Measurements from ENCODE around the gene INPP4B.

Gene INPP4B

DNA sequence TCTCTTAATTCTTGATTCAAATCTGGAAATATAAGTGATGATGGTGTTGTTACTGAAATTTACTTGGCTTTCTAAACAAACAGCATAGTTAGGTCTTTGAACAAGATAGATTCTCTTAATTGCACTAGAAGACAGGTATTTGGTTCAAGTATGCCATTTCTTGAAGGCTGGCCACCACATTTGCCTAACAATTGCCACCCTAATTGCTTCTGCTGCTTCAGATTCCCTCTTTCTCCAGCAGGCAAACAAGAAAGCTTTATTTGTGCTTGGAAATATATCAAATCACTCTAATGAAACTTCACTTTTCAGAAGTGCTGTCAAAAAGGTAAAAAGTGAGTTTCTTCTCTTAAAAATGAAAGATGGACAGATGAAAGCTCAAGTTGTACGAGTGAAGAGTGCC is 418.6 kb downstream of the INPP4B start:
- no peak for DNase-seq (ENCODE audit: low read depth)
- no peak overlapping the region for H3K4me3 ChIP-seq (ENCODE audit: low read depth, low read length)

DNA sequence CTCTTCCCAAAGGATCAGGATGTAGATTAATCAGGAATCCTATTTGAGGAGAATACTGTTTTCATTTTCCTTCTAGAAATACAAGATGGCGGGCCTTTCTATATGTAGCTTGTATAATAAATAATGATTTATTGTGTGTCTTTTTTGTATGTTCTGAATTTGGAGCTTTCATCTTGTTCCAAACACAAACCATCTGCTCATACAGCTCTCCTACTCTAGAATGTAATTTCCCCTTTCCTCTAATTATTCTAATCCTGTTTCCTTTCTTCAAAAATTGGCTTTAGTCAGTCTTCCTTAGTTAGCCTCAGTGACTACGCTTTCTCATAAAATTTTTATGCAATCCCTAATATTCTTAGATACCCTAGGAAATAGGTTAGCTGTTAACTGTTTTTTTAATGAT is 422.2 kb downstream of the INPP4B start:
- TF ChIP-seq, protein P1, sequence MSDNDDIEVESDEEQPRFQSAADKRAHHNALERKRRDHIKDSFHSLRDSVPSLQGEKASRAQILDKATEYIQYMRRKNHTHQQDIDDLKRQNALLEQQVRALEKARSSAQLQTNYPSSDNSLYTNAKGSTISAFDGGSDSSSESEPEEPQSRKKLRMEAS (IDR thresholded peaks at IDR 0.05; ENCODE audit: low read depth, low read length), result no peak
- TF ChIP-seq, protein P2, sequence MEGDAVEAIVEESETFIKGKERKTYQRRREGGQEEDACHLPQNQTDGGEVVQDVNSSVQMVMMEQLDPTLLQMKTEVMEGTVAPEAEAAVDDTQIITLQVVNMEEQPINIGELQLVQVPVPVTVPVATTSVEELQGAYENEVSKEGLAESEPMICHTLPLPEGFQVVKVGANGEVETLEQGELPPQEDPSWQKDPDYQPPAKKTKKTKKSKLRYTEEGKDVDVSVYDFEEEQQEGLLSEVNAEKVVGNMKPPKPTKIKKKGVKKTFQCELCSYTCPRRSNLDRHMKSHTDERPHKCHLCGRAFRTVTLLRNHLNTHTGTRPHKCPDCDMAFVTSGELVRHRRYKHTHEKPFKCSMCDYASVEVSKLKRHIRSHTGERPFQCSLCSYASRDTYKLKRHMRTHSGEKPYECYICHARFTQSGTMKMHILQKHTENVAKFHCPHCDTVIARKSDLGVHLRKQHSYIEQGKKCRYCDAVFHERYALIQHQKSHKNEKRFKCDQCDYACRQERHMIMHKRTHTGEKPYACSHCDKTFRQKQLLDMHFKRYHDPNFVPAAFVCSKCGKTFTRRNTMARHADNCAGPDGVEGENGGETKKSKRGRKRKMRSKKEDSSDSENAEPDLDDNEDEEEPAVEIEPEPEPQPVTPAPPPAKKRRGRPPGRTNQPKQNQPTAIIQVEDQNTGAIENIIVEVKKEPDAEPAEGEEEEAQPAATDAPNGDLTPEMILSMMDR (IDR thresholded peaks at IDR 0.05; ENCODE audit: low read depth, low read length), result no peak
- TF ChIP-seq POLR2A (IDR thresholded peaks at IDR 0.05; ENCODE audit: extremely low read depth, insufficient read length) (no peak), MYC (IDR thresholded peaks at IDR 0.05; ENCODE audit: low read depth, low read length) (no peak)
- H3K4me3 ChIP-seq (ENCODE audit: low read depth, low read length), result no peak overlapping the region
- no peak for DNase-seq (ENCODE audit: low read depth)

More for the DNA sequence above, 418.6 kb downstream of the INPP4B start:
- TF ChIP-seq, protein P1 (IDR thresholded peaks at IDR 0.05; ENCODE audit: low read depth, low read length), result no peak
- TF ChIP-seq, protein P2 (IDR thresholded peaks at IDR 0.05; ENCODE audit: low read depth, low read length), result no peak
- no peak for TF ChIP-seq MYC (IDR thresholded peaks at IDR 0.05; ENCODE audit: low read depth, low read length)
- TF ChIP-seq POLR2A (IDR thresholded peaks at IDR 0.05; ENCODE audit: extremely low read depth, insufficient read length), result no peak

DNA sequence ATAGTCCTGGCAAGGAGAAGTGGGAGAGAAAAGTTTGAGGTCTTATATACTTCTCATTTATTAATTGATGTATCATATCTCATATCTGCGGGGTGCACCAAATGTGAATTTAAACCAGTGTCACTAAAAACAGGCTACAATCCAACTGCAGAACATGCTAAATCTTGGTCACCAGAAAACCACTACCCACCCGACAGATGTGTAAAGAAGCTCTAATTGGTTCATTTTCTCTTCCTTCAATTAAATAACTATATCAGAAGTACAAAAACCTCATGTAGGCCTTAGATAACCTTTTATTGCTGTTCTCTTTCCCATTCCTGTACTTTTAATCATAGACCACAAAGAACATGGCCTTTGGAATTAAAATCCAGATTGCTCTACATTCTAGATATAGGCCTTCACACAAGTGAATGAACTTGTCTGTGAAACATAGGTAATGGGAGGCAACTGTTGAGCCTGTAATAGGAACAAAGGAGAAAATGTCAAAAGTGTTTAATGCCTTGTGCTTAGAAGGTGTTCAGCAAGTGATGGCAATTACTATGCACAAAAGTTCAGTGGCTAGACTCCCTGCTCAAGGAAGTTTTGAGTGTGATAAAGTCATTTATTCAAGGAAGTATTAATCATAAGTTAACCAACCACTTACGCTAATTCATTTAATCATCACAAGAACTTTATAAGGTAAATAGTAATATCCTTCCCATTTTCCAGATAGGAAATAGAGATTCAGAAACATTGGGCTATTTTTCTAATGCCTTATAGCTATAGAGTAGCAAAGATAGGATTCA is 425.6 kb downstream of the INPP4B start:
- H3K4me3 ChIP-seq (ENCODE audit: low read depth, low read length), result no peak overlapping the region
- TF ChIP-seq, protein P1 (IDR thresholded peaks at IDR 0.05; ENCODE audit: low read depth, low read length), result no peak
- TF ChIP-seq POLR2A (IDR thresholded peaks at IDR 0.05; ENCODE audit: extremely low read depth, insufficient read length) (no peak), MYC (IDR thresholded peaks at IDR 0.05; ENCODE audit: low read depth, low read length) (no peak)
- TF ChIP-seq, protein P2 (IDR thresholded peaks at IDR 0.05; ENCODE audit: low read depth, low read length), result no peak
- DNase-seq (ENCODE audit: low read depth), result no peak

DNA sequence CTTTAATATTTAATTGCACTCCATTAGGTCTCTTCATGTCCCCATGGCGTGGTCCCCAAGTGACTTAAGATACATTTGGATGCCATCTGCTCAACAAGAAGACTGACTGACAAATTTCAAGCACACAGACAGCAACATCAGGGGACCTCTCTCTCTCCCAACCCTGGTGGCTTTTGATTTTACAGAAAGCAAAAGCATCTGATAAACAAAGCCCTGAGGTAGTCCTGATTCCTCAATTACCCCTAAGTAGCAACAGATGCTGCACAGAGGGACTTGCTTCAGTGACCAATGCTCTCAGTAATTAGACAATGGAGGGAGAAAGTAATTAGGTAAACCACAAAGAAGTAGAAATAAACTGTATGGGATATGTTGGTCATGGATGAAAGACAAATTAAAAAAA is 426.4 kb downstream of the INPP4B start:
- H3K4me3 ChIP-seq (ENCODE audit: low read depth, low read length), result no peak overlapping the region
- TF ChIP-seq, protein P1 (IDR thresholded peaks at IDR 0.05; ENCODE audit: low read depth, low read length), result no peak
- TF ChIP-seq POLR2A (IDR thresholded peaks at IDR 0.05; ENCODE audit: extremely low read depth, insufficient read length), result no peak
- no peak for TF ChIP-seq MYC (IDR thresholded peaks at IDR 0.05; ENCODE audit: low read depth, low read length)
- TF ChIP-seq, protein P2 (IDR thresholded peaks at IDR 0.05; ENCODE audit: low read depth, low read length), result no peak
- DNase-seq (ENCODE audit: low read depth), result no peak

DNA sequence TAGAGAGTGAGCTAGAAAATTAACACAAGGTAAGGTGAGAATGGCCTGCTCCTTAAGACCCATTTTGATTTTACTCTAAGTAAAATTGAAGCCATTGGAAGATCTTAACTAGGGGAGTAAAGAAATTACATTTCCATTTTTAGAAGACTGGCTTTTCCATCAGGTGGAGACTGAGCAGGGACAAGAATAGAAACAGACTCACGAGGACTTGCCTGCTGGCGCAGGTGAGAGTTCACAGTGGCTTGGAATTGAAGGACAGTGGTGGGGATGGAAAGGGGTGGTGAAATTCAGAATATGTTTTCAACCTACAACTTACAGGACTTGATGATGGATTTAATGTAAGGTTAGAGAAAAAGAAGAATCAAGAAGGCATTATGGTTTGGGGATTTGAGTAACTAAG is 427.4 kb downstream of the INPP4B start:
- TF ChIP-seq, protein P1 (IDR thresholded peaks at IDR 0.05; ENCODE audit: low read depth, low read length), result no peak
- TF ChIP-seq, protein P2 (IDR thresholded peaks at IDR 0.05; ENCODE audit: low read depth, low read length), result no peak
- TF ChIP-seq MYC (IDR thresholded peaks at IDR 0.05; ENCODE audit: low read depth, low read length) (no peak), POLR2A (IDR thresholded peaks at IDR 0.05; ENCODE audit: extremely low read depth, insufficient read length) (no peak)
- H3K4me3 ChIP-seq (ENCODE audit: low read depth, low read length), result no peak overlapping the region
- no peak for DNase-seq (ENCODE audit: low read depth)

Measured in NB4 (cell line).